GM12864 (cell line): ENCODE measurements around the gene DLGAP1.

Experiments
- DNase-seq: peaks from one replicate; pipeline ENCODE4 v3.0.0-alpha.2; 2011; ENCODE audit warnings: low read depth
- H3K4me3 ChIP-seq: 2 replicates; pipeline ENCODE4 v1.5.1; 2011; ENCODE audit warnings: mild to moderate bottlenecking, low read depth, low read length, control low read depth
- TF ChIP-seq, protein P1 (sequence below): IDR thresholded peaks from 2 replicates; pipeline ENCODE4 v1.5.1; 2011; ENCODE audit warnings: low read depth, mild to moderate bottlenecking, moderate library complexity, low read length, control low read depth, inconsistent platforms; ENCODE audit errors: missing control alignments

The DLGAP1 gene

DNA sequence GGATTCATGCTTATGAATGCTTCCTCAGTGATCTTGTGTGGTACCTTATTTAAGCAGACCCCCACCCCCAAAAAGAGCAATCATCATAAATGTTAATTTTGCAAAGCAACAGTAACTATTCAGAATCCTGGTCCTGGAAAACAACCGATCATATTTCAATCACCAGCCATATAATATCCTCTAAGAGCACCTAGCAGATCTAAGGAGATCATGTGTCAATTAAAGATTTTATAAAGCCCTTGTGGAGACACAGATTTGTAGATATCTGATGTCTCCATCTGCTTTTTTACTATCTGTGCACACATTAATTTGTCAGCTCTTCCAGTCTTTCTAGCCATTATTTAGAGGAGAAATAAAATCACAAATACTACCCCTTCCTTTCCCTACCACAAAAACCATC lies 581.4 kb downstream of the DLGAP1 start:
- no peak for DNase-seq
- TF ChIP-seq, protein P1, sequence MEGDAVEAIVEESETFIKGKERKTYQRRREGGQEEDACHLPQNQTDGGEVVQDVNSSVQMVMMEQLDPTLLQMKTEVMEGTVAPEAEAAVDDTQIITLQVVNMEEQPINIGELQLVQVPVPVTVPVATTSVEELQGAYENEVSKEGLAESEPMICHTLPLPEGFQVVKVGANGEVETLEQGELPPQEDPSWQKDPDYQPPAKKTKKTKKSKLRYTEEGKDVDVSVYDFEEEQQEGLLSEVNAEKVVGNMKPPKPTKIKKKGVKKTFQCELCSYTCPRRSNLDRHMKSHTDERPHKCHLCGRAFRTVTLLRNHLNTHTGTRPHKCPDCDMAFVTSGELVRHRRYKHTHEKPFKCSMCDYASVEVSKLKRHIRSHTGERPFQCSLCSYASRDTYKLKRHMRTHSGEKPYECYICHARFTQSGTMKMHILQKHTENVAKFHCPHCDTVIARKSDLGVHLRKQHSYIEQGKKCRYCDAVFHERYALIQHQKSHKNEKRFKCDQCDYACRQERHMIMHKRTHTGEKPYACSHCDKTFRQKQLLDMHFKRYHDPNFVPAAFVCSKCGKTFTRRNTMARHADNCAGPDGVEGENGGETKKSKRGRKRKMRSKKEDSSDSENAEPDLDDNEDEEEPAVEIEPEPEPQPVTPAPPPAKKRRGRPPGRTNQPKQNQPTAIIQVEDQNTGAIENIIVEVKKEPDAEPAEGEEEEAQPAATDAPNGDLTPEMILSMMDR = no peak
- H3K4me3 ChIP-seq = no peak overlapping the region

DNA sequence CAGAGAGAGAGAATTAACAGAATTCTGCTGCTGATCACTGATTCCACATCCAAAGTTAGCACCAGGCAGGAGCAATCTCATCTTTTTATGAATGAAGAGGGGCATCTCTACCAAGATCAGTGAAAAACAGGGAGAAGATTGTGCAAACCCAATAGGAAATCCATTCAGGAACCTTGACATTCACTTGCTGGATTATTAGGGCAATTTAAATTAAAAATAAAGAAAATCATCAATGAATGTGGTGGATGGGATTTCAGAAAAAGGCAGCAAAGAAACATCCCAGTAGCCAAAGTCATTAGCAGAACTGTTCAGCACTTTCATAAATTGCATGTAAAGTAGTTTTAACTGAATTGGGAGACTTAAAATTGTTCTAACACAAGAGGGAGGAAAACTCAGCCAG lies 581.9 kb downstream of the DLGAP1 start:
- TF ChIP-seq, protein P1 = no peak
- H3K4me3 ChIP-seq = no peak overlapping the region
- DNase-seq = no peak

DNA sequence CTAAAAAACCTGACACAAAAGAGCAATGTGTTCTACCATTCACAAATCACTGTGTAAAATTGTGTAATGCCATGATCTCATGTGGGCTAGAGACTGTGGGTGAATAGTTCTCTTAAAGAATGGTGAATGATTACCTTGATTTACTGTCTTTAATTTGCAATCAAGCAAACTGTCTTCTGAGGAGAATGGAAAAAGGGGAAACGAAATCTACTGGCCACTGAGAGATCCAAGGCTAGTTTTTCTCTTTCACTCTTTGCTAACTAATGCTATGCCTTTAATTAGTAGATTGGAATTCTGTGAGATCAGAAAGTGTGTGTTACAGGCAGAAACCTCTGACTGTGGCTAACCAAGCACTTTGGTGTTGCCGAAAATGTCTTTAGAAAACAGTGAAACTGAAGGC lies 582.5 kb downstream of the DLGAP1 start:
- TF ChIP-seq, protein P1 = no peak
- no peak overlapping the region for H3K4me3 ChIP-seq
- DNase-seq = no peak

DNA sequence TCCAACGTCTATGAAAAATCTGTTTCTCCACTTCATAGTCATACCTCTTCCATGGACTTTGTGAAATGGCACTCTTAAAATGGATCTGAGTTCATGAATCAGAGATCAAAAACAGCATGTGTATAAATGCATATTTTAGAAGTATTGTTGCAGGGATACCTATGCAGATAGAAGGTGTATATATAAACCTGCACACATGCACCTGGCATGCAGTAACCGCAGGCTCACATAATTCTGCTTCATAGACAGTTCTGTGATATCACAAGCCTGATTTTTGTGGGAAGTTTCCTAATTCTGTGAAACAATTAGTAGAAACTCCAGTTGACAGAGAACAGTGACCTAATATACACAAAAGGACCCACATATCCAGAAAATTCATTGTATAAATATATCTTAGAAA lies 583.4 kb downstream of the DLGAP1 start:
- no peak overlapping the region for H3K4me3 ChIP-seq
- no peak for DNase-seq
- TF ChIP-seq, protein P1 = no peak

DNA sequence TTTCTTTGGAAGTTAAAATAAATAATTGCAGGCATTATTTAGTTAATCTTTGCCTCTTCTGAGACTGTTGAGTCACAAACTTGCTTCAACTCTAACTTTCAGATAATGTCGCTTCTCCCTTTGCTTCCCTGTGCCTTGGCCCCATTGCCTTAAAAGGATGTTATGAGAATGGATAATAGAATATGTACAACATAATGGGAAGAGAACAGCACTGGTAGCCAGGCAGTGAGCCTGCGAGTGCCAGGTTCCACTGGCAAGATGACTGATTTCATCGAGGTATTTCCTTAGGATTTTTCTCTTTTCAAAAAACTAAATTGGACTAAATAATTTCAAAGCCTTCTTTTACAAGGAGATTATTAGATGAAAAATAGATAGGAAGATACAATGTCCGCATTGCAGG lies 584.2 kb downstream of the DLGAP1 start:
- TF ChIP-seq, protein P1 = no peak
- DNase-seq = no peak

DNA sequence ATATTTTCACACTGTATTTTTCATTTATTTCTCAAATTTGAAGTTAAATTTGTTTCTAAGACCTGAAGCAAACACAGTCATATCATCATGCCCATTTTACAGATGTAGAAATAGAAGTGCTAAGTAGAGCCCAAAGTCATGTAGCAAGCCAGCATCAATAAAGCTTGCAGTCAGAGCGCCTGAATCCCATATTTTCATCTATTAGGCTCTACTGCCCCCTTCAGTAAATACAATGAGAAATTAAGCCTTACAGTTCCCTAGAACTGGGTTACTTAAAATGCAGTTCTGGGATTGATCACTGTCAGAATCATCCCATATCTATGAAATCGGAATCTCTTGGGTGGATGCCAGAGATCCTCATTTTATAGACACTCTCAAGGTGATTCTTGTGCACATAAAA lies 585.3 kb downstream of the DLGAP1 start:
- DNase-seq = no peak
- TF ChIP-seq, protein P1 = peak; percentile 15
- no peak overlapping the region for H3K4me3 ChIP-seq

More for the DNA sequence above, 584.2 kb downstream of the DLGAP1 start:
- H3K4me3 ChIP-seq = no peak overlapping the region

DNA sequence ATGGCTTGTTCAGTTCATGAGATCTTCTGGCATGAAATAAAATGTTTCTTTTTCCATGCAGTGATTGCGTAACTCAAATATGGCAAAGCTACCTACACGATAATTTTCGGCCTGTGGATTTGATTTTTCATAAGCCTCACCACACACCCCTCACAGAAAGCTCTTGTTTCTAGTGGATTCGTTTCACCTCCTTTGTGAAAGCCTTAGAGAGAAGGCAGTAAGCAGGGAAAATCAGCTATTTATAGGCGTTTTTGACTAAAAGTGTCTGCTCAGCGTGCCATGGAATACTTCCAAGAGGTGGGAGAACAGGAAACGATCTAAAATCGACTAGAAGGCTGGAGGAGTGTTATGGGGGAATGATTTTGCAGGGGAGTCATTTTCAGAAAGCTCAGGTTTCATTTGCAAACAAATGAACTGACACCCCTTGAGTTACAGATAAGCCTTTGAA lies 587.2 kb downstream of the DLGAP1 start:
- H3K4me3 ChIP-seq = no peak overlapping the region
- TF ChIP-seq, protein P1 = no peak
- no peak for DNase-seq
